Astrocyte (in vitro differentiated cells and primary cell): Measurements from ENCODE around the gene FOXF1.

Experiments
- EZH2 ChIP-seq: IDR thresholded peaks from 2 replicates; pipeline ENCODE4 v1.6.1; 2012; ENCODE audit warnings: mild to moderate bottlenecking, low read length, inconsistent platforms; ENCODE audit not compliant: insufficient read depth
- TF ChIP-seq, protein P1 (sequence below): IDR thresholded peaks from 2 replicates; pipeline ENCODE4 v1.5.1; 2011; ENCODE audit warnings: low read depth, mild to moderate bottlenecking, inconsistent platforms, low read length, moderate library complexity; ENCODE audit not compliant: insufficient read depth

- TF ChIP-seq, protein P1, sequence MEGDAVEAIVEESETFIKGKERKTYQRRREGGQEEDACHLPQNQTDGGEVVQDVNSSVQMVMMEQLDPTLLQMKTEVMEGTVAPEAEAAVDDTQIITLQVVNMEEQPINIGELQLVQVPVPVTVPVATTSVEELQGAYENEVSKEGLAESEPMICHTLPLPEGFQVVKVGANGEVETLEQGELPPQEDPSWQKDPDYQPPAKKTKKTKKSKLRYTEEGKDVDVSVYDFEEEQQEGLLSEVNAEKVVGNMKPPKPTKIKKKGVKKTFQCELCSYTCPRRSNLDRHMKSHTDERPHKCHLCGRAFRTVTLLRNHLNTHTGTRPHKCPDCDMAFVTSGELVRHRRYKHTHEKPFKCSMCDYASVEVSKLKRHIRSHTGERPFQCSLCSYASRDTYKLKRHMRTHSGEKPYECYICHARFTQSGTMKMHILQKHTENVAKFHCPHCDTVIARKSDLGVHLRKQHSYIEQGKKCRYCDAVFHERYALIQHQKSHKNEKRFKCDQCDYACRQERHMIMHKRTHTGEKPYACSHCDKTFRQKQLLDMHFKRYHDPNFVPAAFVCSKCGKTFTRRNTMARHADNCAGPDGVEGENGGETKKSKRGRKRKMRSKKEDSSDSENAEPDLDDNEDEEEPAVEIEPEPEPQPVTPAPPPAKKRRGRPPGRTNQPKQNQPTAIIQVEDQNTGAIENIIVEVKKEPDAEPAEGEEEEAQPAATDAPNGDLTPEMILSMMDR = no peak
- TF ChIP-seq EZH2 = no peak
Measured at GRCh38 chr16:86531191-86531545, 20.8 kb downstream of the FOXF1 start.
